T-helper 1 cell treated with Interleukin-12 subunit alpha and Interleukin-12 subunit beta and Interleukin-4 antibody, amounts not matched to agents 30 μg/mL and 1 μg/mL, for 36 hours (primary cell): Measurements from ENCODE around the gene KANK2.

Source experiments
- H3K27ac Mint-ChIP-seq: one replicate; pipeline ENCODE4 v1.8.0; 2021; ENCODE audit warnings: mild to moderate bottlenecking, mixed read lengths
- H3K27me3 Mint-ChIP-seq: one replicate; pipeline ENCODE4 v1.8.0; 2021; ENCODE audit warnings: low read depth, mixed read lengths
- H3K36me3 Mint-ChIP-seq: one replicate; pipeline ENCODE4 v1.8.0; 2021; ENCODE audit warnings: low read depth, mixed read lengths
- H3K4me1 Mint-ChIP-seq: one replicate; pipeline ENCODE4 v1.8.0; 2021; ENCODE audit warnings: low read depth, mixed read lengths
- H3K4me3 Mint-ChIP-seq: one replicate; pipeline ENCODE4 v1.8.0; 2021; ENCODE audit warnings: mild to moderate bottlenecking, moderate library complexity, mixed read lengths
- H3K9me3 Mint-ChIP-seq: one replicate; pipeline ENCODE4 v1.8.0; 2021; ENCODE audit warnings: mixed read lengths

The KANK2 gene

GRCh38 chr19:11197291-11198174, at the start of gene KANK2:
Gene KANK2, minus strand, starts transcription at chr19:11197545. Its CDS starts 3,034 bp downstream, at chr19:11194511.
- Mint-ChIP-seq H3K27me3 (peaks cover 15% of the 10 kb centered on the region), H3K27ac (peak within 1 kb of the TSS; percentile 41), H3K4me1 (peaks cover 5% of the 10 kb centered on the region)

GRCh38 chr19:11246941-11247340, 49.6 kb upstream of the KANK2 start:
- H3K4me1 Mint-ChIP-seq = peaks cover 2% of the 10 kb centered on the region
- H3K36me3 Mint-ChIP-seq = no peaks in the 10 kb centered on the region
- H3K27me3 Mint-ChIP-seq = no peaks in the 10 kb centered on the region
- no peak overlapping the region for H3K4me3 Mint-ChIP-seq
- H3K9me3 Mint-ChIP-seq = no peaks in the 10 kb centered on the region
- H3K27ac Mint-ChIP-seq = no peak overlapping the region

More at GRCh38 chr19:11197291-11198174, at the start of gene KANK2:
- Mint-ChIP-seq H3K4me3 (peak within 1 kb of the TSS; percentile 77), H3K9me3 (no peaks in the 10 kb centered on the region), H3K36me3 (no peaks in the 10 kb centered on the region)

- Mint-ChIP-seq H3K9me3 (no peaks in the 10 kb centered on the region), H3K4me3 (no peak overlapping the region), H3K4me1 (peaks cover 2% of the 10 kb centered on the region), H3K27me3 (no peaks in the 10 kb centered on the region), H3K27ac (no peak overlapping the region), H3K36me3 (no peaks in the 10 kb centered on the region)
Measured at GRCh38 chr19:11244846-11245589, 47.7 kb upstream of the KANK2 start.

GRCh38 chr19:11243798-11244169, 46.4 kb upstream of the KANK2 start:
- no peaks in the 10 kb centered on the region for H3K36me3 Mint-ChIP-seq
- peaks cover 4% of the 10 kb centered on the region for H3K9me3 Mint-ChIP-seq
- peaks cover 2% of the 10 kb centered on the region for H3K4me1 Mint-ChIP-seq
- H3K27ac Mint-ChIP-seq = no peak overlapping the region
- H3K27me3 Mint-ChIP-seq = no peaks in the 10 kb centered on the region
- H3K4me3 Mint-ChIP-seq = no peak overlapping the region

- H3K9me3 Mint-ChIP-seq = peaks cover 5% of the 10 kb centered on the region
- no peak overlapping the region for H3K27ac Mint-ChIP-seq
- H3K36me3 Mint-ChIP-seq = no peaks in the 10 kb centered on the region
- H3K4me3 Mint-ChIP-seq = no peak overlapping the region
- peaks cover 2% of the 10 kb centered on the region for H3K4me1 Mint-ChIP-seq
- no peaks in the 10 kb centered on the region for H3K27me3 Mint-ChIP-seq
Measured at GRCh38 chr19:11242864-11243797, 45.8 kb upstream of the KANK2 start.

GRCh38 chr19:11242025-11242424, 44.7 kb upstream of the KANK2 start:
- H3K4me3 Mint-ChIP-seq = no peak overlapping the region
- no peak overlapping the region for H3K27ac Mint-ChIP-seq
- no peaks in the 10 kb centered on the region for H3K36me3 Mint-ChIP-seq
- H3K9me3 Mint-ChIP-seq = peaks cover 5% of the 10 kb centered on the region
- H3K27me3 Mint-ChIP-seq = no peaks in the 10 kb centered on the region
- H3K4me1 Mint-ChIP-seq = peaks cover 2% of the 10 kb centered on the region

GRCh38 chr19:11240008-11240444, 42.7 kb upstream of the KANK2 start:
- Mint-ChIP-seq H3K4me1 (peaks cover 2% of the 10 kb centered on the region), H3K36me3 (no peaks in the 10 kb centered on the region), H3K9me3 (peaks cover 5% of the 10 kb centered on the region), H3K4me3 (no peak overlapping the region), H3K27me3 (no peaks in the 10 kb centered on the region), H3K27ac (no peak overlapping the region)

GRCh38 chr19:11239377-11240000, 42.1 kb upstream of the KANK2 start, which contains the start of gene ANGPTL8:
Gene ANGPTL8, plus strand, starts transcription at chr19:11239619. Its CDS starts 19 bp downstream, at chr19:11239638.
- Mint-ChIP-seq H3K9me3 (peaks cover 5% of the 10 kb centered on the region), H3K4me1 (peaks cover 2% of the 10 kb centered on the region), H3K36me3 (no peaks in the 10 kb centered on the region), H3K27ac (no peak within 1 kb of the TSS), H3K4me3 (no peak within 1 kb of the TSS), H3K27me3 (no peaks in the 10 kb centered on the region)

- Mint-ChIP-seq H3K4me1 (peaks cover 2% of the 10 kb centered on the region), H3K9me3 (peaks cover 5% of the 10 kb centered on the region), H3K4me3 (no peak overlapping the region), H3K36me3 (no peaks in the 10 kb centered on the region), H3K27me3 (no peaks in the 10 kb centered on the region), H3K27ac (no peak overlapping the region)
Measured at GRCh38 chr19:11238781-11239376, 41.5 kb upstream of the KANK2 start.

- no peaks in the 10 kb centered on the region for H3K4me1 Mint-ChIP-seq
Measured at GRCh38 chr19:11238041-11238440, 40.7 kb upstream of the KANK2 start.

GRCh38 chr19:11237321-11237720, 40.0 kb upstream of the KANK2 start:
- H3K9me3 Mint-ChIP-seq = peaks cover 5% of the 10 kb centered on the region
- no peak overlapping the region for H3K27ac Mint-ChIP-seq
- H3K36me3 Mint-ChIP-seq = no peaks in the 10 kb centered on the region
- no peaks in the 10 kb centered on the region for H3K4me1 Mint-ChIP-seq
- no peaks in the 10 kb centered on the region for H3K27me3 Mint-ChIP-seq
- no peak overlapping the region for H3K4me3 Mint-ChIP-seq

More at GRCh38 chr19:11238041-11238440, 40.7 kb upstream of the KANK2 start:
- Mint-ChIP-seq H3K9me3 (peaks cover 5% of the 10 kb centered on the region), H3K36me3 (no peaks in the 10 kb centered on the region), H3K27me3 (no peaks in the 10 kb centered on the region), H3K27ac (no peak overlapping the region), H3K4me3 (no peak overlapping the region)

GRCh38 chr19:11236324-11237301, 39.3 kb upstream of the KANK2 start:
- H3K4me3 Mint-ChIP-seq = no peak overlapping the region
- no peaks in the 10 kb centered on the region for H3K27me3 Mint-ChIP-seq
- no peaks in the 10 kb centered on the region for H3K4me1 Mint-ChIP-seq
- H3K27ac Mint-ChIP-seq = no peak overlapping the region
- no peaks in the 10 kb centered on the region for H3K36me3 Mint-ChIP-seq
- H3K9me3 Mint-ChIP-seq = peaks cover 5% of the 10 kb centered on the region
